KG1 (cell line): Measurements from ENCODE around the gene ANK3.
A peak's percentile ranks its signal among the peaks of the same experiment; 100 is the strongest.

Source experiments
- DNase-seq: peaks from one replicate; lab custom pipeline; 2025; lab: John Stamatoyannopoulos, UW

The ANK3 gene

GRCh38 chr10:60277656-60278055 lies 112.0 kb downstream of the ANK3 start:
- no peak for DNase-seq

GRCh38 chr10:60276232-60276631 lies 113.4 kb downstream of the ANK3 start:
- no peak for DNase-seq

GRCh38 chr10:60271319-60272040 lies 118.2 kb downstream of the ANK3 start:
- peak; percentile 9 for DNase-seq

GRCh38 chr10:60270426-60270825 lies 119.2 kb downstream of the ANK3 start:
- no peak for DNase-seq

- DNase-seq, result no peak
These were observed 121.9 kb downstream of the ANK3 start for GRCh38 chr10:60267802-60268201.

GRCh38 chr10:60266513-60266912 lies 123.2 kb downstream of the ANK3 start:
- DNase-seq, result no peak

- DNase-seq, result no peak
These were observed 127.0 kb downstream of the ANK3 start for GRCh38 chr10:60262647-60263126.

GRCh38 chr10:60260321-60260720 lies 129.4 kb downstream of the ANK3 start:
- DNase-seq, result no peak

GRCh38 chr10:60258429-60258797 lies 131.3 kb downstream of the ANK3 start:
- no peak for DNase-seq

- DNase-seq, result no peak
These were observed 131.8 kb downstream of the ANK3 start for GRCh38 chr10:60257767-60258428.

GRCh38 chr10:60254776-60255175 lies 134.9 kb downstream of the ANK3 start:
- no peak for DNase-seq

GRCh38 chr10:60253484-60253883 lies 136.2 kb downstream of the ANK3 start:
- no peak for DNase-seq

GRCh38 chr10:60252688-60253087 lies 137.0 kb downstream of the ANK3 start:
- DNase-seq, result no peak

GRCh38 chr10:60246382-60246781 lies 143.3 kb downstream of the ANK3 start:
- DNase-seq, result no peak

GRCh38 chr10:60239228-60239627 lies 150.4 kb downstream of the ANK3 start:
- DNase-seq, result no peak

GRCh38 chr10:60238759-60239100 lies 150.9 kb downstream of the ANK3 start:
- no peak for DNase-seq

GRCh38 chr10:60237977-60238758 lies 151.5 kb downstream of the ANK3 start:
- DNase-seq, result no peak

- peak; percentile 67 for DNase-seq
These were observed 152.7 kb downstream of the ANK3 start for GRCh38 chr10:60236869-60237524.

- DNase-seq, result no peak
These were observed 154.7 kb downstream of the ANK3 start for GRCh38 chr10:60235001-60235400.

- DNase-seq, result no peak
These were observed 155.1 kb downstream of the ANK3 start for GRCh38 chr10:60234551-60234950.

GRCh38 chr10:60230892-60231291 lies 158.8 kb downstream of the ANK3 start:
- DNase-seq, result no peak

- no peak for DNase-seq
These were observed 165.5 kb downstream of the ANK3 start for GRCh38 chr10:60224066-60224705.
